HCT116 (cell line): ENCODE measurements around the gene DUS3L. TPM values are rescaled to one million over a fixed set of nuclear protein-coding genes. Genes with fewer than 3 reads are reported as not detected.
A peak's percentile ranks its signal among the peaks of the same experiment; 100 is the strongest.

ENCODE experiments used
- ATAC-seq: fragments of 200-7000 bp; cut with Tn5 transposase; 2 replicates; pipeline ENCODE4 v1.9.1; 2020; ENCODE audit warnings: mild to moderate bottlenecking, moderate library complexity
- BruUV-seq: library from RNA; stranded (reverse); fragments of 400-500 nt; replicated peaks from 2 replicates; lab custom pipeline; 2021; lab: Mats Ljungman, UMichigan
- CTCF ChIA-PET: fragments of 300-600 bp; sonication (Branson Sonifier 250); formaldehyde crosslinking; loops from one replicate; lab custom pipeline; 2021; ENCODE audit warnings: antibody characterized with exemption; lab: Charles Lee
- POLR2A ChIA-PET: fragments of 300-600, 350-600 bp; sonication (Branson Sonifier 250); formaldehyde crosslinking; loops from one replicate; lab custom pipeline; 2021; ENCODE audit warnings: antibody characterized with exemption; lab: Charles Lee
- RAD21 ChIA-PET, 2 experiments: fragments of 300-600 bp; sonication (Branson Sonifier 250); formaldehyde crosslinking; loops; one replicate each; lab custom pipeline; 2023; ENCODE audit warnings: low total read pairs in 2 of 2; ENCODE audit not compliant: uncharacterized antibody in 2 of 2, unreplicated experiment in 2 of 2, low non-redundant PET in 1 of 2; lab: Charles Lee
- DNase-seq: peaks from one replicate; pipeline ENCODE4 v3.0.0-alpha.2; 2010; ENCODE audit warnings: low read depth, low spot score
- H2AFZ ChIP-seq: fragments of 200-600 bp; shearing (Covaris generic), sonication (generic); 2 replicates; pipeline ENCODE4 v1.6.1; 2017; ENCODE audit warnings: low read depth, mixed run types, mixed read lengths, antibody characterized with exemption, low read length; ENCODE audit not compliant: poor library complexity, severe bottlenecking
- H3K27ac ChIP-seq: 2 replicates; pipeline ENCODE4 v1.5.1; 2012; ENCODE audit warnings: low read depth, low read length
- H3K27me3 ChIP-seq: fragments of 200-600 bp; sonication (generic); 2 replicates; pipeline ENCODE4 v1.6.1; 2016; ENCODE audit warnings: mixed run types, low read length, mixed read lengths; ENCODE audit not compliant: insufficient read depth
- H3K36me3 ChIP-seq, 2 experiments: fragments of 200-500 bp in 1 of 2; fragments of 200-600 bp in 1 of 2; sonication (Bioruptor generic) in 1 of 2; sonication (generic) in 1 of 2; 2 replicates each; pipeline versions ENCODE4 v1.5.1 to v1.6.1; 2014 to 2016; ENCODE audit warnings: low read length in 2 of 2, inconsistent platforms in 1 of 2, mixed read lengths in 1 of 2, mixed run types in 1 of 2; ENCODE audit not compliant: insufficient read depth in 2 of 2, control insufficient read depth in 1 of 2
- H3K4me1 ChIP-seq, 2 experiments: fragments of 200-600 bp in 1 of 2; sonication (generic) in 1 of 2; 2 replicates each; pipeline versions ENCODE4 v1.5.1 to v1.6.1; 2012 to 2017; ENCODE audit warnings: low read length in 2 of 2, inconsistent platforms in 1 of 2, mild to moderate bottlenecking in 1 of 2, mixed read lengths in 1 of 2, mixed run types in 1 of 2, moderate library complexity in 1 of 2; ENCODE audit not compliant: insufficient read depth in 2 of 2, control insufficient read depth in 1 of 2
- H3K4me2 ChIP-seq: fragments of 200-600 bp; sonication (generic); 2 replicates; pipeline ENCODE4 v1.6.1; 2017; ENCODE audit warnings: mixed run types, low read length, mixed read lengths
- H3K4me3 ChIP-seq, 2 experiments: fragments of 200-600 bp in 1 of 2; sonication (generic) in 1 of 2; replicated peaks in 1 of 2; 2 replicates each; pipeline ENCODE4 v1.5.1; 2011 to 2016; ENCODE audit warnings: low read length in 2 of 2, control low read depth in 1 of 2, low read depth in 1 of 2, mild to moderate bottlenecking in 1 of 2, mixed read lengths in 1 of 2, mixed run types in 1 of 2
- H3K79me2 ChIP-seq: fragments of 200-600 bp; sonication (generic); 2 replicates; pipeline ENCODE4 v1.6.1; 2017; ENCODE audit warnings: mild to moderate bottlenecking, mixed run types, low read length, moderate library complexity, mixed read lengths; ENCODE audit not compliant: insufficient read depth
- H3K9ac ChIP-seq: fragments of 200-600 bp; sonication (generic); 2 replicates; pipeline ENCODE4 v1.6.1; 2016; ENCODE audit warnings: low read length, mixed read lengths
- H3K9me2 ChIP-seq: fragments of 200-600 bp; sonication (generic), shearing (Covaris generic); 2 replicates; pipeline ENCODE4 v1.6.1; 2017; ENCODE audit warnings: mixed run types, mild to moderate bottlenecking, moderate library complexity; ENCODE audit not compliant: insufficient read depth
- H3K9me3 ChIP-seq, 2 experiments: fragments of 200-500 bp in 1 of 2; fragments of 200-600 bp in 1 of 2; sonication (Bioruptor generic) in 1 of 2; sonication (generic) in 1 of 2; 2 replicates each; pipeline ENCODE4 v1.6.1; 2014 to 2017; ENCODE audit warnings: low read length in 2 of 2, mixed read lengths in 2 of 2, inconsistent platforms in 1 of 2, low read depth in 1 of 2, mild to moderate bottlenecking in 1 of 2, mixed run types in 1 of 2, moderate library complexity in 1 of 2; ENCODE audit not compliant: control insufficient read depth in 1 of 2, insufficient read depth in 1 of 2
- H4K20me1 ChIP-seq: fragments of 200-600 bp; sonication (generic), shearing (Covaris generic); 2 replicates; pipeline ENCODE4 v1.6.1; 2017; ENCODE audit warnings: mixed run types, mild to moderate bottlenecking, moderate library complexity; ENCODE audit not compliant: insufficient read depth
- CBX3 ChIP-seq: IDR thresholded peaks from 2 replicates; pipeline ENCODE4 v1.6.1; 2012; ENCODE audit warnings: low read depth
- CTCF ChIP-seq, 3 experiments: fragments of 200-600 bp in 1 of 3; sonication (generic) in 1 of 3; IDR thresholded peaks in 2 of 3; conservative IDR thresholded peaks in 1 of 3; 2 replicates each; pipeline ENCODE4 v1.5.1; 2012 to 2017; ENCODE audit warnings: low read depth in 2 of 3, low read length in 2 of 3, antibody characterized with exemption in 1 of 3, borderline replicate concordance in 1 of 3, control low read depth in 1 of 3, mild to moderate bottlenecking in 1 of 3, mixed read lengths in 1 of 3, mixed run types in 1 of 3, moderate library complexity in 1 of 3; ENCODE audit not compliant: insufficient read depth in 1 of 3
- ELF1 ChIP-seq: IDR thresholded peaks from 2 replicates; pipeline ENCODE4 v1.6.1; 2012; ENCODE audit warnings: low read depth, borderline replicate concordance
- EZH2phosphoT487 ChIP-seq: fragments of 200-600 bp; IDR thresholded peaks from 2 replicates; pipeline ENCODE4 v1.6.1; 2018; ENCODE audit warnings: antibody characterized with exemption, borderline replicate concordance
- MAX ChIP-seq: IDR thresholded peaks from 2 replicates; pipeline ENCODE4 v1.6.1; 2012
- RAD21 ChIP-seq: IDR thresholded peaks from 2 replicates; pipeline ENCODE4 v1.6.1; 2012; ENCODE audit warnings: low read depth, mild to moderate bottlenecking
- REST ChIP-seq: IDR thresholded peaks from 2 replicates; pipeline ENCODE4 v1.6.1; 2012; ENCODE audit warnings: low read depth
- SRF ChIP-seq: IDR thresholded peaks from 2 replicates; pipeline ENCODE4 v1.6.1; 2012; ENCODE audit warnings: low read depth
- ZFX ChIP-seq: fragments of 450-650 bp; IDR thresholded peaks from 2 replicates; pipeline ENCODE4 v1.6.1; 2017
- intact Hi-C: fragments of 100-400 bp; cut with micrococcal nuclease; formaldehyde crosslinking; loops from 2 replicates; pipeline ENCODE4 v1.10.0; 2022
- total RNA-seq: library from RNA; stranded (reverse); gene quantifications from one replicate; pipeline ENCODE4 v1.2.1, GENCODE V29; 2021; ENCODE audit not compliant: unreplicated experiment

DUS3L gene
- total RNA-seq, 1 experiment from 2014 or later, result 78.1 TPM

- TF ChIP-seq REST, result no peak
- no peak for TF ChIP-seq ZFX
- no peak for TF ChIP-seq ELF1
- no peak for TF ChIP-seq CBX3
- no peak for TF ChIP-seq EZH2phosphoT487
- TF ChIP-seq SRF, result no peak
- TF ChIP-seq CTCF (IDR thresholded peaks at IDR 0.05 in 2 of 3, conservative IDR thresholded peaks at IDR 0.05 in 1 of 3; ENCODE audit: borderline replicate concordance in 1 of 3, insufficient read depth in 1 of 3, low read depth in 2 of 3, low read length in 2 of 3), result no peak
Measured at GRCh38 chr19:5806905-5807304, 15.9 kb upstream of the DUS3L start (continued).

GRCh38 chr19:5806133-5806489 lies 15.1 kb upstream of the DUS3L start:
- Histone ChIP-seq H3K27ac (no peak overlapping the region), H3K4me2 (peak overlapping the region; percentile 94), H4K20me1 (no peaks in the 10 kb centered on the region), H2AFZ (no peak overlapping the region), H3K36me3 (no peaks in the 10 kb centered on the region), H3K27me3 (no peaks in the 10 kb centered on the region), H3K4me1 (peaks cover 5 to 24% of the 10 kb centered on the region in 2 experiments), H3K9ac (peak overlapping the region; percentile 65; the same call in 1 of the 2 replicates), H3K9me2 (no peaks in the 10 kb centered on the region)
- no peak for DNase-seq
- ChIA-PET RAD21 (no interaction called here), CTCF (interaction anchor here (0.8 to 1.0 kb wide), 2 partner anchors 12 to 85 kb away, joined by 3 read pairs; no protein-coding TSS in a partner anchor)
- TF ChIP-seq MAX, result no peak
- no peak for TF ChIP-seq EZH2phosphoT487
- no peak for TF ChIP-seq ELF1
- no peak for TF ChIP-seq RAD21
- TF ChIP-seq, all 23 proteins: peak for 0
- POLR2A ChIA-PET, result interaction anchor here (0.9 kb wide), 1 partner anchor 22 kb away, joined by 4 read pairs; no protein-coding TSS in a partner anchor
- Histone ChIP-seq H3K4me3 (peak overlapping the region; percentile 65 to 70), H3K9me3 (no peaks in the 10 kb centered on the region), H3K79me2 (no peaks in the 10 kb centered on the region)
- ATAC-seq, result no peak
- BruUV-seq, result TSS peak; percentile 47
- intact Hi-C loops, result no loop called here
